Hepatocyte (in vitro differentiated cells): ENCODE measurements around the gene PLEKHJ1. TPM values are rescaled to one million over a fixed set of nuclear protein-coding genes. Genes with fewer than 3 reads are reported as not detected.

ENCODE experiments used
- DNase-seq: peaks from one replicate; pipeline ENCODE4 v3.0.0-alpha.2; 2016; ENCODE audit warnings: low spot score
- H2AFZ ChIP-seq: fragments of 200-600 bp; sonication (generic); 2 replicates; pipeline ENCODE4 v1.6.0; 2016; ENCODE audit warnings: antibody characterized with exemption, mild to moderate bottlenecking
- H3K27ac ChIP-seq: fragments of 200-600 bp; sonication (generic); 2 replicates; pipeline ENCODE4 v1.5.1; 2016; ENCODE audit warnings: mild to moderate bottlenecking
- H3K27me3 ChIP-seq: fragments of 200-600 bp; sonication (generic); 2 replicates; pipeline ENCODE4 v1.6.1; 2016
- H3K36me3 ChIP-seq: fragments of 200-600 bp; sonication (generic); replicated peaks from 2 replicates; pipeline ENCODE4 v1.5.1; 2016; ENCODE audit warnings: low read depth; ENCODE audit not compliant: insufficient read depth
- H3K4me1 ChIP-seq: fragments of 200-600 bp; sonication (generic); 2 replicates; pipeline ENCODE4 v1.5.1; 2016; ENCODE audit warnings: mild to moderate bottlenecking, moderate library complexity; ENCODE audit not compliant: insufficient read depth
- H3K4me2 ChIP-seq: fragments of 200-600 bp; sonication (generic); 2 replicates; pipeline ENCODE4 v1.6.0; 2016
- H3K4me3 ChIP-seq: fragments of 200-600 bp; sonication (generic); 2 replicates; pipeline ENCODE4 v1.5.1; 2016; ENCODE audit warnings: mild to moderate bottlenecking
- H3K79me2 ChIP-seq: fragments of 200-600 bp; sonication (generic); 2 replicates; pipeline ENCODE4 v1.6.0; 2017; ENCODE audit warnings: mild to moderate bottlenecking
- H3K9me2 ChIP-seq: fragments of 200-600 bp; sonication (generic); replicated peaks from 2 replicates; pipeline ENCODE4 v1.6.0; 2017; ENCODE audit warnings: mild to moderate bottlenecking; ENCODE audit not compliant: insufficient read depth
- H3K9me3 ChIP-seq: fragments of 200-600 bp; sonication (generic); 2 replicates; pipeline ENCODE4 v1.5.1; 2016; ENCODE audit warnings: low read depth, mild to moderate bottlenecking
- H4K20me1 ChIP-seq: fragments of 200-600 bp; sonication (generic); 2 replicates; pipeline ENCODE4 v1.6.0; 2016; ENCODE audit warnings: mild to moderate bottlenecking; ENCODE audit not compliant: insufficient read depth, poor library complexity, severe bottlenecking
- EZH2 ChIP-seq: fragments of 200-600 bp; sonication (generic); IDR thresholded peaks from 2 replicates; pipeline ENCODE4 v1.6.1; 2016; ENCODE audit warnings: antibody characterized with exemption, mild to moderate bottlenecking, borderline replicate concordance
- EZH2phosphoT487 ChIP-seq: fragments of 200-600 bp; sonication (generic); IDR thresholded peaks from one replicate; pipeline ENCODE4 v1.6.1; 2018; ENCODE audit warnings: antibody characterized with exemption, mild to moderate bottlenecking, low read depth, moderate library complexity; ENCODE audit not compliant: unreplicated experiment, severe bottlenecking
- WGBS: methylation state at CpG from one replicate; pipeline ENCODE4 v1.1.6; 2016; ENCODE audit warnings: low lambda C conversion rate; ENCODE audit errors: missing lambda C conversion rate; 5-methylcytosine and 5-hydroxymethylcytosine counted together
- polyA plus RNA-seq: library from polyadenylated mRNA; unstranded; fragments of >200 nt; fragmentation: Nextera tagmentation; extraction: Ambion mirVana; gene quantifications from 2 replicates; pipeline ENCODE4 v1.2.1, GENCODE V29; 2016
- total RNA-seq: library from RNA; depleted of rRNA; stranded (reverse); fragments of >200 nt; gene quantifications from 2 replicates; pipeline ENCODE4 v1.2.3, GENCODE V29; 2014
- TF ChIP-seq, protein P1 (sequence below): fragments of 200-600 bp; sonication (generic); IDR thresholded peaks from 2 replicates; pipeline ENCODE4 v1.5.1; 2016; ENCODE audit warnings: antibody characterized with exemption, mild to moderate bottlenecking; ENCODE audit not compliant: poor library complexity

PLEKHJ1 gene
- total and polyA plus RNA-seq, 2 experiments from 2014 or later = 165 to 190 TPM

DNA sequence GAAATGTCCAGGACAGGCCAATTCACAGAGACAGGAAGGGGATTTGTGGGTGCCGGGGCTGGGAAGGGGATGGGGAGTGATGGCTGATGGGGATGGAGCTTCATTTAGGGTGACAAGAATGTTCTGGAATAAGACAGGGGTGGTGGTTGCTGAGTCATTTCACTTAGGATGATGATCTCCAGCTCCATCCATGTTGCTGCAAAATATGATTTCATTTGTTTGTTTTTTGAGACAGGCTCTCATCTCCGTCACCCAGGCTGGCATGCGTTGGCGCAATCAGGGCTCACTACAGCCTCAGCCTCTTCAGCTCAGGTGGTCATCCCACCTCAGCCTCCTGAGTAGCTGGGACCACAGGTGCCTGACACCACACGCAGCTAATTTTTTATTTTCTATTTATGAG is 23.2 kb upstream of the PLEKHJ1 start:
- 93% methylated on average over 5 of the region's 5 CpGs for WGBS
- Histone ChIP-seq H2AFZ (no peak overlapping the region), H4K20me1 (no peaks in the 10 kb centered on the region), H3K79me2 (no peaks in the 10 kb centered on the region), H3K4me3 (no peak overlapping the region), H3K4me2 (no peak overlapping the region), H3K36me3 (no peaks in the 10 kb centered on the region), H3K9me2 (no peaks in the 10 kb centered on the region), H3K9me3 (no peaks in the 10 kb centered on the region), H3K27me3 (no peaks in the 10 kb centered on the region), H3K27ac (no peak overlapping the region), H3K4me1 (no peaks in the 10 kb centered on the region)
- TF ChIP-seq EZH2 (no peak), EZH2phosphoT487 (no peak)
- TF ChIP-seq, protein P1, sequence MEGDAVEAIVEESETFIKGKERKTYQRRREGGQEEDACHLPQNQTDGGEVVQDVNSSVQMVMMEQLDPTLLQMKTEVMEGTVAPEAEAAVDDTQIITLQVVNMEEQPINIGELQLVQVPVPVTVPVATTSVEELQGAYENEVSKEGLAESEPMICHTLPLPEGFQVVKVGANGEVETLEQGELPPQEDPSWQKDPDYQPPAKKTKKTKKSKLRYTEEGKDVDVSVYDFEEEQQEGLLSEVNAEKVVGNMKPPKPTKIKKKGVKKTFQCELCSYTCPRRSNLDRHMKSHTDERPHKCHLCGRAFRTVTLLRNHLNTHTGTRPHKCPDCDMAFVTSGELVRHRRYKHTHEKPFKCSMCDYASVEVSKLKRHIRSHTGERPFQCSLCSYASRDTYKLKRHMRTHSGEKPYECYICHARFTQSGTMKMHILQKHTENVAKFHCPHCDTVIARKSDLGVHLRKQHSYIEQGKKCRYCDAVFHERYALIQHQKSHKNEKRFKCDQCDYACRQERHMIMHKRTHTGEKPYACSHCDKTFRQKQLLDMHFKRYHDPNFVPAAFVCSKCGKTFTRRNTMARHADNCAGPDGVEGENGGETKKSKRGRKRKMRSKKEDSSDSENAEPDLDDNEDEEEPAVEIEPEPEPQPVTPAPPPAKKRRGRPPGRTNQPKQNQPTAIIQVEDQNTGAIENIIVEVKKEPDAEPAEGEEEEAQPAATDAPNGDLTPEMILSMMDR = no peak
- DNase-seq = no peak

DNA sequence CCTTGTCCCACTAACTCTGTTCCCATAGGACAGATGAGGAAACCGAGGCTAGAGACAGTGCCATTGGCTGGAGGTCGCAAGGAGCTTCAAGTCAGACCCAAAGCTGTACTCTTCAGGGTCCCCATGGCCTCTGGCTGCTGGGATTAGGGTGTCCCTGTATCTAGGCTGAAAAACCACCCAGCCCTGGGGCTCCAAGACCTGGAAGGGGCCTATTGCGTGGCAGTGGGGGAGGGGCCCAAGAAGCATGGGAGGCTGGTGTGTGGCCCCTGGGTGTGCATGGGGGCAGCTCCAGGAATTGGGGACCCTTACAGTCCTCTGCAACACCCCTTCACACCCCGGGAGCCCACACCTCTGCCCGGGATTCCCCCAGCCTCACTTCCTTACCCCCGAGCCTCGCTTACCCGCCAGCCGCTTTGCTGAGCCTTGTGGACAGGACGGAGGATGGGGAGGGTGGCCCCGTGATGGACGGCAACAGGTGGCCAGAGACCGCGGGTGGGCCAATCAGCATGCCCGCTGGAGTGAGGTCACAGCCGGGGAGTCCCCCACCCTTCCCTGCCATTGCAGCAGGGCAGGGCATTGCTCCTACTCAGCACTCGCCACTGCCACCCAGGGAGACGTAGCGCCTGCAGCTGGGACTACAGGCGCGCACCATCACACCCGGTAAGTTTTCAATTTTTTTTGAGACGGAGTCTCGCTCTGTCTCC is 20.0 kb upstream of the PLEKHJ1 start, which contains the start of gene JSRP1:
Gene JSRP1 (minus strand): TSS at position 436 of the 704 bp plus-strand sequence. CDS start 1,103 bp downstream, outside the sequence.
- H3K36me3 ChIP-seq = no peaks in the 10 kb centered on the region
- H3K4me2 ChIP-seq = no peak within 1 kb of the TSS
- whole genome bisulfite sequencing = 90% methylated on average over 24 of the region's 24 CpGs
- no peak for DNase-seq
- H3K4me3 ChIP-seq = no peak within 1 kb of the TSS
- H2AFZ ChIP-seq = no peak within 1 kb of the TSS
- H4K20me1 ChIP-seq = no peaks in the 10 kb centered on the region
- no peaks in the 10 kb centered on the region for H3K9me3 ChIP-seq
- TF ChIP-seq, protein P1 = no peak
- TF ChIP-seq EZH2phosphoT487 = no peak
- TF ChIP-seq EZH2 = no peak
- H3K79me2 ChIP-seq = no peaks in the 10 kb centered on the region
- no peaks in the 10 kb centered on the region for H3K27me3 ChIP-seq
- no peaks in the 10 kb centered on the region for H3K9me2 ChIP-seq
- H3K27ac ChIP-seq = no peak within 1 kb of the TSS
- H3K4me1 ChIP-seq = peaks cover 13% of the 10 kb centered on the region

DNA sequence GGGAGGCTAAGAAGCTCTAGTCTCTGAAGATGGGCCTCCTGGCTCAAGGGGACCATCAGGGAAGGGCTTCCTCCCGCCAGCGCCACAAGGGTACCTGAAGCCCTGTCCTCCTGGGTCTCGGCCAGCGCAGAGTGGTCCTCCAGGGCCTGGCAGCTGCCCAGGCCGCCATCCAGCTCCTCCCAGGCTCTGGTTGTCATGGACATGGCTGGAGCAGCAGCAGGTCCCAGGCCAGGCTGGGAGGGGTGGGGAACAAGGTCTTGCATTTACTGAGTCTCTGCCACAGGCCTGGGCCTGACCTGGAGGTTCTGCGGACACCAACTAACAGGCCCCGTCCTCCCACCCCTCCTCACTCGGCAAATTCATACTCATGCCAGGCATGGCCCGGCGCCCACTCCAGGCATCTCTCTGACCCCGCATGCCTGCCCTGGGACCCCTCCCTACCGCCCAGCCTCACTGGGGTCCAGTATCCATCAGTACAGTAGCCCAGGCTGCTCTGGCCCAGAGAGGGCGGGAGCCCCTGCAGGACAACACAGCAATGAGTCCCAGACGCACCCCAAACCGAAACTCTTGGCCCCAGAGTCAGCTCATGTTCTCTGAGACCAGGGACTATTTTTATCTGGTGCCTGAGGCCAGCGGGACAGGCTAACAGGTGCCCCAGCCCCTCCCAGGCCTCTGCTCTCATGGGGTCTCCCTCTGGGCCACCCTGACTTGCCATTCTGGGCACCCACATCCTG is 19.1 kb upstream of the PLEKHJ1 start:
- TF ChIP-seq EZH2phosphoT487 (no peak), EZH2 (no peak)
- TF ChIP-seq, protein P1 = no peak
- WGBS = 96% methylated on average over 16 of the region's 16 CpGs
- DNase-seq = no peak
- Histone ChIP-seq H3K9me3 (no peaks in the 10 kb centered on the region), H3K27me3 (no peaks in the 10 kb centered on the region), H3K9me2 (no peaks in the 10 kb centered on the region), H3K4me1 (peaks cover 13% of the 10 kb centered on the region), H3K4me2 (no peak overlapping the region), H3K4me3 (no peak overlapping the region), H4K20me1 (no peaks in the 10 kb centered on the region), H3K79me2 (no peaks in the 10 kb centered on the region), H3K27ac (no peak overlapping the region), H3K36me3 (no peaks in the 10 kb centered on the region), H2AFZ (no peak overlapping the region)
